HT1080 (cell line): ENCODE data around the gene DNAH2. TPM values are rescaled to one million over a fixed set of nuclear protein-coding genes. Genes with fewer than 3 reads are reported as not detected.

Source experiments
- DNase-seq: peaks from one replicate; pipeline ENCODE4 v3.0.0-alpha.2; 2015; ENCODE audit warnings: low read depth
- total RNA-seq: library from RNA; depleted of rRNA; stranded (reverse); fragments of >200 nt; shearing (Covaris generic); gene quantifications from 2 replicates; pipeline ENCODE4 v1.2.3, GENCODE V29; 2014

Gene DNAH2
- total RNA-seq, 1 experiment from 2014 or later: not detected

GRCh38 chr17:7817643-7817964, 100.1 kb downstream of the DNAH2 start:
- DNase-seq: no peak

- no peak for DNase-seq
Observed at GRCh38 chr17:7818026-7818425, 100.5 kb downstream of the DNAH2 start.

DNA sequence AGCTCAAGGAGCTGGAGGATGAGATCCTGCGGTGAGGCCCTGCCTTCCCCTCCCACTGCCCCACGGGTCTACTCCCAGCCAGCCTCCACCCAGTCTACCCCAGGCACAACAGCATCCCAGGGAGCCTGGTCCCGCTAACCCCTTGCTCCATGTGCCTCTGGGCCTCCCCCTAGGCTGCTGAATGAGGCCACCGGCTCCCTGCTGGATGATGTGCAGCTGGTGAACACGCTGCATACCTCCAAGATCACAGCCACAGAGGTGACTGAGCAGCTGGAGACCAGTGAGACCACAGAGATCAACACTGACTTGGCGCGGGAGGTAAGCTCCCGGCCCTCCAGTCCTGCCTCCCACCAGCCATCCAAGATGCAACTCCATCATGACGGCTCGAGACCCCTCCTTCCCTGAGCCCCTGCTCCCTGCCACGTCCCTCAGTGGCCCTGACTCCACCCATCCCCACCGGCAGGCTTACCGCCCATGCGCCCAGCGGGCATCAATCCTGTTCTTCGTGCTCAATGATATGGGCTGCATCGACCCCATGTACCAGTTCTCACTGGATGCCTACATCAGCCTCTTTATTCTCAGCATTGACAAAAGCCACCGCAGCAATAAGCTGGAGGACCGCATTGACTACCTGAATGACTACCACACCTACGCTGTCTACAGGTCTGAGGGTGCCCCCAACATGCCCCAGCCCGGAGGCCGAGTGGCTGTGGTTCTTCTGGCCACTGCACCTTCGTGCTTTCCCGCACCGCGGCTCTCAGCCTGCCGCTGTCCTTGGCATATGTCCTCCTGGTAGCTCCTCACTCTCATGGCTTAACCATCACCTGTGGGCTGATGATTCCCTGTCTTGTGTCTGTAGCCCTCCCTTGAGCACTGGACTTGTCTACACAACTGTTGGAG, 101.5 kb downstream of the DNAH2 start:
- DNase-seq: no peak

- DNase-seq: no peak
Observed at GRCh38 chr17:7820231-7820630, 102.7 kb downstream of the DNAH2 start.

- DNase-seq: no peak
Observed at GRCh38 chr17:7822126-7822525, 104.6 kb downstream of the DNAH2 start.

DNA sequence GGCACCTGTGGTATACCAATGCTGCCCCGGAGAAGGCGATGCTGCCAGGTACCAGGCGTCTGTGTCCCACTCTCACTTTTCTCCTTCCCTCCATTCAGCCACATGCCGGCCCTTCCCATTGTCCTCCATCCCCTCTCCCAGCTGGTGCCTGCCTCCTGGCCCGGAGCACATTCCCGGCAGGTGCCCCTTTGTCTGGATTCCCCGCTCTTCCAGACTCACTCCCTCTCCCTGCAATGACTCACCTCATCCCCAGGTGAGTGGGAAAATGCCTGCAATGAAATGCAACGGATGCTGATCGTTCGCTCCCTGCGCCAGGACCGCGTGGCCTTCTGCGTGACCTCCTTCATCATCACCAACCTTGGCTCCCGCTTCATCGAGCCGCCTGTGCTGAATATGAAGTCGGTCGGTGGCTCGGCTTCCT, 106.0 kb downstream of the DNAH2 start:
- no peak for DNase-seq

- DNase-seq: no peak
Observed at GRCh38 chr17:7824021-7824924, 106.7 kb downstream of the DNAH2 start.

DNA sequence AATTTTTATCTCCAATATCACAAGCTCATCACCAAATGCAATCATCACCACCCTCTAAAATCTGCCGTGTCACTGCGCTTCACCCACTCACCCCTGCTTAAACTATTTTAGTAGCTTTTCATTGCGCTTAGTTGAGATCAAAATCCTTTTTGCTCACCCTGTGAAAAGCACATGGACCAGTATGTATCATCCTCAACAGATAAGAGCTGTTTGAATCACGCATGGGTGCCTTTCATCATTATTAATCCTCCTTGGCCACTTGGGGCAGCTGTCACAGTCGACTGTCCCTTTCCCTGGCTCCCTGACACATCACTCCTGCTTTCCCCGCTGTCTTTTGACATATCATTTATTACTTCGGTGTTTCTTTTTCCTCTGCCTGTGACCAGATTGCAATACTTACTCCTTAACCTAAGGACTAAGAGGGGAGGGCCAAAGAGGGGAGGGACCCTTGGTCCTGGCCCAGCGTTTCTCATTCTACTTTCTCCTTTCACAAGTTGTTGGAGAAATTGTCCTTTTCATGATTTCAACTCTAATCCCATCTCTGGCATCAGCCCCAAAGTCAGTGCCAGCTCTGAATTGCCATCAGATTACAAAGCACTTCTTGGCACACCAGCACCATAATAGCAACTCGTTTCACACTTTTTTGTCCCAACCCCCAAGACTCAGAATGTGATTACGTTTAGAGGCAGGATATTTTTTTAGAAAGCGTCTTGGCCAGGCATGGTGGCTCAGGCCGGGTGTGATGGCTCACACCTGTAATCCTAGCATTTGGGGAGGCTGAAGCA, 107.9 kb downstream of the DNAH2 start:
- no peak for DNase-seq

DNA sequence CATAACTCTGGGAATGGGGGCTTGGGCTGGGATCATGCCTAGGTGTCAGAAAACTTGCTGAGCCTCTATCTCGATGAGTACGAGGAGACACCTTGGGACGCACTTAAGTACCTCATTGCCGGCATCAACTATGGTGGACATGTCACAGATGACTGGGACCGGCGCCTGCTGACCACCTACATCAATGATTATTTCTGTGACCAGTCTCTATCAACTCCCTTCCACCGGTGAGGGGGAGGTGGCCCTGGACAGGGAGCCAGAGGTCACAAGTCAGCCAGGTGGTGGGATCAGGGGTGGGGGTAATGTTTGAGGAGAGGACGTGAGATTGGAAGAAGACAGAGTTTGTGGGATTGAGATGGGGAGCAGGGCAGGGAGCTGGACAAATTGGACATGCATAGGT, 113.1 kb downstream of the DNAH2 start:
- DNase-seq: no peak

GRCh38 chr17:7831233-7831632, 113.7 kb downstream of the DNAH2 start:
- no peak for DNase-seq

GRCh38 chr17:7832431-7832830, 114.9 kb downstream of the DNAH2 start:
- DNase-seq: no peak

- DNase-seq: no peak
Observed at GRCh38 chr17:7833011-7833794, 115.7 kb downstream of the DNAH2 start.

DNA sequence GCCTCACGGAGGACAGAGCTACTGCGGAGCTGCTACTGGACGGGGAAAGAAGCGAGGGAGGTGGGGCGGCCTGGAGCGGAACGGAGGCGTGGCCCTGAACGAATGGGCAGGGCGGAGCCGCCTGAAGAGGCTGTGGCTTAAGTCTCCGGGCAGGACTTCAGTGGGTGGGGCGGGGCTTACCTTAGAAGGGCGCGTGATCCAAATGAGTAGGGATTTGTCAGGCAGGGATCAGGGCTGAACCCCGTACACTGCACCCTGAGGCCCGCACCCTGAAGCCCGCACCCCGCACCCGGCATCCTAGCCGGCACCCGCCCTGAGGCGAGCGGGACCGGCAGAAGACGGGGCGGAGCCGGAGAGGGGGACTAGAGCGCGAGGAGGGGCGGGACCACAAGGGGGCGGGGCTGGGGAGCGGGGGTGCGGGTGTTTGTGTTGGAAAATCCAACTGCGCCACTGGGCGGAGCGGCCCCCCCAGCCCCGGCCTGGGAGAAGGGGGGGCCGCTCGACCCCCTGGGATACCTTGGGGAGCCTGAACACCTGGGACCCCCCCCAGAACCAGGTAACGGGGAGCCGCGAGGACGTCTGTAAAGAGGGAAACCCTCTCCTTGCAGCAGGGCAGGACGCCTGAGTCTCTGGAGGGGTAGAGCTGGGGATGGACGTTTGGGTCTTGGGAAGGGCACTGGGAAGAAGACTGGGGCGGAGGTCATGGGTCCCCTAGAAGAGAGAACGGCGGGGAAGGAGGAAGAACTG, 116.4 kb downstream of the DNAH2 start, which contains the start of gene KDM6B:
Gene KDM6B, plus strand, starts transcription at position 423 of the 747 bp plus-strand sequence. CDS start 11,338 bp downstream, outside the sequence.
- peak; percentile 90 for DNase-seq

DNA sequence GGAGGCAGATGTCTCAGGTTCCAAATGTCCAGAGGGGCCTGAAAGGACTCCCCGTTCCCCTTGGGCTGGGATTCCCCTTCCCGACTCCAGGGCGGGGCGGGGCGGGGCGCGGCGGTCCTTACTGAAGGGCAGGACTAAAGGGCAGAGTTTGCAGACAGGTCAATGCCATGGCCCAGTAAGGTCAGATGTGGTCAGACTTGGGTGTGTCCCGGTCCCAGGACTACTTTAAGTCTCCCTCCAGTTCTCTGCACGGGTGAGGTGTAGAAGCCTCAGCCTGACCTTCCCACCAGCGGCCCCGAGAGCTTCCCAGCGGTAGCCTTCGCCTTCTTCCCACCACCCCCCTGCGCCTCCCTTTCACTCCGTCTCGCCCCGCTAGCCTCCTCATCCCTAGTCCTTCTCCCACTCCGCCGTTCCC, 117.0 kb downstream of the DNAH2 start:
- DNase-seq: no peak

GRCh38 chr17:7834957-7835813, 117.6 kb downstream of the DNAH2 start:
- peak; percentile 98 for DNase-seq

DNA sequence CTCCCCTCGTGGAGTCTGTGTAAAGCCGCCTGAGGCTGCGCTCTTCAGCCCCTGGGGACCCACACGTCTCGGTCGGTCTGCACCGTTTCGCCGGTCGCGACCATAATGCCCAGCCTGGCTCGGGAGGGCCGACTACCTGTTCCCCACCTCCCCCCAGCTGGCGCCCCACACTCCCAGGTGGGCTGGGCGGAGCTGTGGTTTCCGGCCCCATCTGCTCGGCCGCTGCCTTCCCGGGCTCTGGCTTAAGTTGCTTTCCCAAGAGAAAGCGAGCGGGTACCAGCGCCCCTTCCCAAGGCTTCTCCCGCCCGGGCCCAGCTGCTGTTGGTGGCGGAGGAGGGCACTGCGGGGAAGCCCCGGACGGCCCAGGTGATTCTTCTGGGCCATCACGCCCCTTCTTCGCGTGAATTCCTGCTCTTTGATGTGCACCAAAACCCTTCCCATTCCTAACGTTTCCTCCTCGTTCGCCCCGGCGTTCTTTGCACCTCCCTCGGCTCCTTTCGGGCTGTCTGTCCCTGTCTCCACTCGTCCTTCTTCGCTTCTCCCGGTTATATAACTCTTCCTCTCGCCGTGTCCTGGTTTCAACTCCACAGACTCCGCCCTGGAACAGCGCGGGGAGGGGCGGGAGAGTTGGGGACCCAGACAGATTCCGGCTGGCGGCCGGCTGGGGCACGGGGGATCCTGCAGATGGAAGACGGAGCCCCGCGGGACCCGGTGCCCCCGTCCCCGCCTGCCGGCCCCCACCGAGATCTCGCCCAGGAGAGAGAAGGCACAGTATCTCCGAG, 118.5 kb downstream of the DNAH2 start:
- DNase-seq: peak; percentile 52

GRCh38 chr17:7836596-7837407, 119.3 kb downstream of the DNAH2 start:
- peak; percentile 97 for DNase-seq
